IMR-90 (cell line): Measurements from ENCODE around the gene CHRNB4. TPM values are rescaled to one million over a fixed set of nuclear protein-coding genes. Genes with fewer than 3 reads are reported as not detected.

Experiments used
- BHLHE40 ChIP-seq: fragments of 150-350 bp; IDR thresholded peaks from 2 replicates; pipeline ENCODE4 v1.6.1; 2016; ENCODE audit warnings: mild to moderate bottlenecking, low read depth, low read length
- CEBPB ChIP-seq: IDR thresholded peaks from 2 replicates; pipeline ENCODE4 v1.6.1; 2012; ENCODE audit warnings: low read depth, low read length, improper control_type of control experiment
- CHD1 ChIP-seq: IDR thresholded peaks from 2 replicates; pipeline ENCODE4 v1.6.1; 2012; ENCODE audit warnings: low read depth, low read length, improper control_type of control experiment
- CTCF ChIP-seq: conservative IDR thresholded peaks from 2 replicates; pipeline ENCODE4 v1.5.1; 2012; ENCODE audit warnings: mild to moderate bottlenecking, low read depth, low read length, improper control_type of control experiment
- MAFK ChIP-seq: IDR thresholded peaks from 2 replicates; pipeline ENCODE4 v1.6.1; 2012; ENCODE audit warnings: low read depth, low read length, improper control_type of control experiment
- MAZ ChIP-seq: IDR thresholded peaks from 2 replicates; pipeline ENCODE4 v1.6.1; 2012; ENCODE audit warnings: low read depth, mild to moderate bottlenecking, low read length, improper control_type of control experiment, moderate library complexity, borderline replicate concordance
- POLR2A ChIP-seq: IDR thresholded peaks from 2 replicates; pipeline ENCODE4 v1.6.1; 2012; ENCODE audit warnings: mild to moderate bottlenecking, low read depth, low read length
- RAD21 ChIP-seq: IDR thresholded peaks from 2 replicates; pipeline ENCODE4 v1.6.1; 2012; ENCODE audit warnings: low read length, improper control_type of control experiment
- polyA plus RNA-seq, 3 experiments: library from polyadenylated mRNA; depleted of rRNA; stranded (reverse); fragments of >200 nt; gene quantifications; 2 replicates each; pipeline ENCODE4 v1.2.3, GENCODE V29; 2012; ENCODE audit warnings: low replicate concordance in 1 of 3
- total RNA-seq: library from RNA; depleted of rRNA; stranded (reverse); fragments of >200 nt; gene quantifications from 2 replicates; pipeline ENCODE4 v1.2.3, GENCODE V29; 2012

Gene CHRNB4
- total and polyA plus RNA-seq, 2 of the 4 experiments (the other 2 are of a cell fraction) = not detected

GRCh38 chr15:78623786-78624497 is 17.1 kb downstream of the CHRNB4 start (continued):
- no peak for TF ChIP-seq CTCF
- no peak for TF ChIP-seq CEBPB
- TF ChIP-seq CHD1 = no peak
- TF ChIP-seq MAFK = no peak
- no peak for TF ChIP-seq BHLHE40
- TF ChIP-seq MAZ = no peak
- TF ChIP-seq POLR2A = no peak
- no peak for TF ChIP-seq RAD21
